Endothelial cell of umbilical vein (primary cell): ENCODE measurements around the gene DHTKD1. TPM values are rescaled to one million over a fixed set of nuclear protein-coding genes. Genes with fewer than 3 reads are reported as not detected.

ENCODE experiments used
- BruUV-seq: library from RNA; stranded (reverse); fragments of 400-500 nt; replicated peaks from 2 replicates; lab custom pipeline; 2021; lab: Mats Ljungman, UMichigan
- CTCF ChIA-PET: fragments of 300-600, 350-600 bp; sonication (Branson Sonifier 250); formaldehyde crosslinking; loops from one replicate; lab custom pipeline; 2021; ENCODE audit warnings: antibody characterized with exemption, inconsistent platforms; lab: Charles Lee
- POLR2A ChIA-PET: fragments of 300-600, 350-600 bp; sonication (Branson Sonifier 250); formaldehyde crosslinking; loops from one replicate; lab custom pipeline; 2021; ENCODE audit warnings: antibody characterized with exemption, inconsistent platforms; lab: Charles Lee
- DNase-seq: peaks from one replicate; pipeline ENCODE4 v3.0.0-alpha.2; 2011; ENCODE audit warnings: low read depth, low spot score
- FAIRE-seq: peaks from 2 replicates; lab custom pipeline; 2011; peaks lifted over from hg19 to GRCh38; lab: Jason Lieb, UNC
- H2AFZ ChIP-seq: 2 replicates; pipeline ENCODE4 v1.6.0; 2012; ENCODE audit warnings: low read depth, low read length, control low read depth, inconsistent platforms
- H3K27ac ChIP-seq: 2 replicates; pipeline ENCODE4 v1.5.1; 2011; ENCODE audit warnings: low read depth, mild to moderate bottlenecking, control low read depth, low read length, moderate library complexity; ENCODE audit not compliant: insufficient read depth
- H3K27me3 ChIP-seq, 2 experiments: 2 replicates each; pipeline versions ENCODE4 v1.6.0 to v1.6.1; 2011; ENCODE audit warnings: low read length in 2 of 2, mixed read lengths in 1 of 2; ENCODE audit not compliant: control insufficient read depth in 2 of 2, insufficient read depth in 2 of 2
- H3K36me3 ChIP-seq, 2 experiments: 2 replicates in 1 of 2; 3 replicates in 1 of 2; pipeline ENCODE4 v1.5.1; 2011; ENCODE audit warnings: low read length in 2 of 2, mild to moderate bottlenecking in 1 of 2, moderate library complexity in 1 of 2; ENCODE audit not compliant: control insufficient read depth in 2 of 2, insufficient read depth in 2 of 2; ENCODE audit errors: extremely low read depth in 1 of 2
- H3K4me1 ChIP-seq: 3 replicates; pipeline ENCODE4 v1.5.1; 2011; ENCODE audit warnings: mild to moderate bottlenecking, low read length; ENCODE audit not compliant: control insufficient read depth, insufficient read depth; ENCODE audit errors: extremely low read depth
- H3K4me2 ChIP-seq: 2 replicates; pipeline ENCODE4 v1.6.1; 2011; ENCODE audit warnings: low read length, control low read depth, mixed read lengths; ENCODE audit not compliant: insufficient read depth
- H3K4me3 ChIP-seq, 3 experiments: fragments of 200-600 bp in 1 of 3; sonication (generic), shearing (Covaris generic) in 1 of 3; replicated peaks in 1 of 3; 2 replicates each; pipeline ENCODE4 v1.5.1; 2011 to 2016; ENCODE audit warnings: control low read depth in 3 of 3, low read length in 3 of 3, mild to moderate bottlenecking in 2 of 3, inconsistent platforms in 1 of 3, low read depth in 1 of 3, moderate library complexity in 1 of 3; ENCODE audit not compliant: insufficient read depth in 1 of 3
- H3K79me2 ChIP-seq: 2 replicates; pipeline ENCODE4 v1.6.0; 2012; ENCODE audit warnings: low read length, inconsistent platforms; ENCODE audit not compliant: control insufficient read depth, insufficient read depth
- H3K9ac ChIP-seq: replicated peaks from 2 replicates; pipeline ENCODE3; 2011; ENCODE audit warnings: low read length, control low read depth; ENCODE audit not compliant: insufficient read depth; ENCODE audit errors: extremely low read depth
- H3K9me1 ChIP-seq: replicated peaks from 3 replicates; pipeline ENCODE4 v1.6.0; 2011; ENCODE audit warnings: mild to moderate bottlenecking, low read length; ENCODE audit not compliant: control insufficient read depth, insufficient read depth; ENCODE audit errors: extremely low read depth
- H3K9me3 ChIP-seq: replicated peaks from 2 replicates; pipeline ENCODE4 v1.5.1; 2012; ENCODE audit warnings: low read length, inconsistent platforms; ENCODE audit not compliant: control insufficient read depth, insufficient read depth
- H4K20me1 ChIP-seq: replicated peaks from 2 replicates; pipeline ENCODE3; 2011; ENCODE audit warnings: mild to moderate bottlenecking, low read length; ENCODE audit not compliant: control insufficient read depth, insufficient read depth; ENCODE audit errors: extremely low read depth
- CTCF ChIP-seq, 2 donors: IDR thresholded peaks; 1 replicate in 1 of 2; 2 replicates in 1 of 2; pipeline ENCODE4 v1.5.1; 2011; ENCODE audit warnings: low read length in 2 of 2, mild to moderate bottlenecking in 2 of 2, moderate library complexity in 2 of 2, control low read depth in 1 of 2, inconsistent platforms in 1 of 2, low read depth in 1 of 2; ENCODE audit not compliant: insufficient read depth in 1 of 2; ENCODE audit errors: extremely low read depth in 1 of 2
- EZH2 ChIP-seq: IDR thresholded peaks from 2 replicates; pipeline ENCODE4 v1.6.1; 2012; ENCODE audit warnings: borderline replicate concordance, low read depth, mild to moderate bottlenecking, moderate library complexity, low read length, inconsistent platforms; ENCODE audit not compliant: severe bottlenecking
- FOS ChIP-seq: IDR thresholded peaks from 2 replicates; pipeline ENCODE4 v1.6.1; 2011; ENCODE audit warnings: mild to moderate bottlenecking, low read length, moderate library complexity, borderline replicate concordance; ENCODE audit not compliant: insufficient read depth
- GATA2 ChIP-seq: IDR thresholded peaks from 2 replicates; pipeline ENCODE4 v1.7.0; 2011; ENCODE audit warnings: low read depth, mild to moderate bottlenecking, moderate library complexity, mixed read lengths, low read length; ENCODE audit not compliant: insufficient read length, insufficient read depth
- JUN ChIP-seq: IDR thresholded peaks from 2 replicates; pipeline ENCODE4 v1.6.1; 2011; ENCODE audit warnings: borderline replicate concordance, low read depth; ENCODE audit not compliant: insufficient read length, insufficient read depth
- MAX ChIP-seq: IDR thresholded peaks from 2 replicates; pipeline ENCODE4 v1.6.1; 2011; ENCODE audit not compliant: insufficient read depth, insufficient read length
- MYC ChIP-seq: IDR thresholded peaks from one replicate; pipeline ENCODE4 v1.6.1; 2011; ENCODE audit warnings: mild to moderate bottlenecking, low read depth, low read length
- POLR2A ChIP-seq: IDR thresholded peaks from 2 replicates; pipeline ENCODE4 v1.6.1; 2012; ENCODE audit warnings: low read depth, mild to moderate bottlenecking, control low read depth, low read length
- POLR2AphosphoS5 ChIP-seq: IDR thresholded peaks from 2 replicates; pipeline ENCODE4 v1.6.1; 2012; ENCODE audit warnings: low read depth, mild to moderate bottlenecking, control low read depth, low read length, moderate library complexity; ENCODE audit not compliant: insufficient read depth
- dilution Hi-C: fragments of 300-500 bp; cut with MboI; formaldehyde crosslinking; loops from one replicate; pipeline ENCODE4 v1.15.0; 2019; ENCODE audit warnings: low sequenced_read_pairs; ENCODE audit not compliant: extremely low pct_ligation_motif_present
- intact Hi-C: fragments of 100-400 bp; cut with micrococcal nuclease; formaldehyde crosslinking; loops from one replicate; pipeline ENCODE4 v1.10.0; 2022
- polyA plus RNA-seq, 4 experiments: library from polyadenylated mRNA; depleted of rRNA in 3 of 4; stranded (reverse) in 3 of 4; unstranded in 1 of 4; fragments of >200 nt; gene quantifications; 2 replicates each; pipeline versions ENCODE4 v1.2.1 to v1.2.3, GENCODE V29; 2011 to 2012; ENCODE audit warnings: missing spikeins in 1 of 4
- total RNA-seq: library from RNA; stranded (reverse); gene quantifications from 2 replicates; pipeline ENCODE4 v1.2.3, GENCODE V29; 2021

Gene DHTKD1
- total and polyA plus RNA-seq, 2 donors (not counting 3 experiments of a cell fraction or from before 2014, with no cell fraction given) = 15.3 to 22.9 TPM

GRCh38 chr10:12156367-12157123, 87.8 kb downstream of the DHTKD1 start:
- Histone ChIP-seq H3K4me3 (no peak overlapping the region), H3K9me3 (no peaks in the 10 kb centered on the region), H3K4me2 (no peak overlapping the region), H3K4me1 (no peaks in the 10 kb centered on the region), H2AFZ (no peak overlapping the region), H3K36me3 (peaks cover 5 to 6% of the 10 kb centered on the region in 2 experiments), H3K9ac (no peak overlapping the region), H3K9me1 (no peaks in the 10 kb centered on the region), H3K27me3 (no peaks in the 10 kb centered on the region), H3K79me2 (no peaks in the 10 kb centered on the region), H4K20me1 (no peaks in the 10 kb centered on the region), H3K27ac (no peak overlapping the region)
- POLR2A ChIA-PET = no interaction called here
- intact Hi-C loops (no loop called here), dilution Hi-C loops (no loop called here)
- TF ChIP-seq POLR2A = no peak
- no peak for TF ChIP-seq FOS
- no peak for TF ChIP-seq JUN
- TF ChIP-seq MYC = no peak
- no peak for TF ChIP-seq GATA2
- TF ChIP-seq MAX = no peak
- TF ChIP-seq EZH2 = no peak
- no peak for TF ChIP-seq POLR2AphosphoS5
- TF ChIP-seq CTCF (IDR thresholded peaks at IDR 0.05; ENCODE audit: extremely low read depth in 1 of 2, insufficient read depth in 1 of 2, low read depth in 1 of 2, low read length in 2 of 2) = no peak
- DNase-seq (no peak), FAIRE-seq (no peak)
- CTCF ChIA-PET = no interaction called here
- BruUV-seq = no TSS peak
